ENCODE measurements around the gene RNF213. TPM values are rescaled to one million over a fixed set of nuclear protein-coding genes. Genes with fewer than 3 reads are reported as not detected.

The RNF213 gene
- total RNA-seq, 4 donors from 2014 or later: 90.5 to 186 (median 142) TPM

DNA sequence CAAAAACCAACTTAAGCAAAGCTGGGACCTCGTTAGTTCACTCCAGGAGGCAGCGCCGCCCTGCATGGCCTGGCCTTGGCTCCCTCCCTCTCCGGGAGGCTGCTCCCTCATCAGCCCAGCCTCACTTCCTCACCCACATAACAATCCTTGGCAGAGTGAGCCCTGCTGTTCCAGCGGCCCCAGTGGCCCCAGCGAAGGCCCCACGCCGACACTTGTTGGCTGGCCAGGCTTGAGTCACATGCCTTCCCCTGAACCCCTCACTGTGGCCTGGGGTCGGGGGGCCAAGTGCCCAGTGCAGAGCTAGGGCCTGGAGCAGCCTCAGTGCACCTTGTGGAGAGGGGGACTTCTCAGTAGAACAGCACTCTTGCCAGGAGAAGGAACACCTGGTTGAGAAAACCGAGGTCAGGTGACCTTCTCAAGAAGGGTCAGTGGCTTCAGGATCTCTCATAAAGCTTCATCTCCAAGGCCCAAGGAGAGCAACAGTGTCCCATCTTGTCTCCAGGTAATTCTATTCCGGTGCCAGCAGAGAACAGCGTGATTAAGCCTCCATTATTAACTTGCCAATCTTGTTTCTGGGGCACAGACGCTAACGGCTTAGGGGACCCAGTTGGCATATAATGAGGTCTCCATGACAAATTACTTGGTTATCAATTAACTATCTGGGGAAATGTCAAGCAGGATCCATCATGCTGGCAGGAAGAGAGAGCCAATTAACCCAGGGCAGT is 181.1 kb downstream of the RNF213 start:
- Histone ChIP-seq H3K4me1 (no peaks in the 10 kb centered on the region), H3K4me3 (no peak overlapping the region), H3K9me3 (no peaks in the 10 kb centered on the region), H3K27ac (no peak overlapping the region), H3K36me3 (no peaks in the 10 kb centered on the region), H3K27me3 (no peaks in the 10 kb centered on the region)
- TF ChIP-seq POLR2A (IDR thresholded peaks at IDR 0.05): no peak
- TF ChIP-seq, protein P1, sequence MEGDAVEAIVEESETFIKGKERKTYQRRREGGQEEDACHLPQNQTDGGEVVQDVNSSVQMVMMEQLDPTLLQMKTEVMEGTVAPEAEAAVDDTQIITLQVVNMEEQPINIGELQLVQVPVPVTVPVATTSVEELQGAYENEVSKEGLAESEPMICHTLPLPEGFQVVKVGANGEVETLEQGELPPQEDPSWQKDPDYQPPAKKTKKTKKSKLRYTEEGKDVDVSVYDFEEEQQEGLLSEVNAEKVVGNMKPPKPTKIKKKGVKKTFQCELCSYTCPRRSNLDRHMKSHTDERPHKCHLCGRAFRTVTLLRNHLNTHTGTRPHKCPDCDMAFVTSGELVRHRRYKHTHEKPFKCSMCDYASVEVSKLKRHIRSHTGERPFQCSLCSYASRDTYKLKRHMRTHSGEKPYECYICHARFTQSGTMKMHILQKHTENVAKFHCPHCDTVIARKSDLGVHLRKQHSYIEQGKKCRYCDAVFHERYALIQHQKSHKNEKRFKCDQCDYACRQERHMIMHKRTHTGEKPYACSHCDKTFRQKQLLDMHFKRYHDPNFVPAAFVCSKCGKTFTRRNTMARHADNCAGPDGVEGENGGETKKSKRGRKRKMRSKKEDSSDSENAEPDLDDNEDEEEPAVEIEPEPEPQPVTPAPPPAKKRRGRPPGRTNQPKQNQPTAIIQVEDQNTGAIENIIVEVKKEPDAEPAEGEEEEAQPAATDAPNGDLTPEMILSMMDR (IDR thresholded peaks at IDR 0.05): no peak
- DNase-seq: no peak
- intact Hi-C loops (cut with DNase I; ENCODE audit: low total_unique reads): no loop called here

DNA sequence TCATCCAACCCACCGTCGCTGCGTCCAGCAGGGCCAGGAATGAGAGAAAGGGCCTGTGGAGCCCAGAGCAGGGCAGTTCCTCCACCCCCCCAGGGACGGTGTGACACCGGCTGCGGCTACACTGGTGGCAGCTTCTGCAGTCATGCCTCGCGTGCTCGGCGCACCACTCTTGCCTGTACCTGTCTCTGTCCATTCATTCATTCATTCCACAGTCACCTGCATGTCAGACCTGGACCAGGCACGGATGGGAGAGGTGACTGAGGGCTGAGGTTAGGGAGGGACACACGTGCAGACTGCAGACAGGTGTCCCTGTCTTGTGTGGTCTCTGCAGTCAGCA is 181.6 kb downstream of the RNF213 start:
- DNase-seq: no peak
- Histone ChIP-seq H3K9me3 (no peaks in the 10 kb centered on the region), H3K4me3 (no peak overlapping the region), H3K27ac (no peak overlapping the region), H3K27me3 (no peaks in the 10 kb centered on the region), H3K4me1 (no peaks in the 10 kb centered on the region), H3K36me3 (no peaks in the 10 kb centered on the region)
- intact Hi-C loops (cut with DNase I; ENCODE audit: low total_unique reads): no loop called here
- TF ChIP-seq POLR2A (IDR thresholded peaks at IDR 0.05): no peak
- TF ChIP-seq, protein P1 (IDR thresholded peaks at IDR 0.05): no peak

DNA sequence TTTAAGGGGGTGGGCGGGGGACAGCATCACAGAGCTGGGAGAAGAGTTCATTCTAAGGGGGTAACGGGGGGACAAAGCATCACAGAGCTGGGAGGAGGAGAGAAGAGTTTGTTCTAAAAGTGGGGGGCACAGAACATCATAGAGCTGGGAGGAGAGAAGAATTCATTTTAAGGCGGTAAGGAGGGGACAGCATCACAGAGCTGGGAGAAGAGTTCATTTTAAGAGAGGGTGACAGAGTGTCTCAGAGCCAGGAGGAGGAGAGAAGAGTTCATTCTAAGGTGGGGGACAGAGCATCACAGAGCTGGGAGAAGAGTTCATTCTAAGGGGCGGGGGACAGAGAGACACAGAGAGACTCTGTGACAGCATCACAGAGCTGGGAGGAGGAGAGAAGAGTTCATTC is 182.1 kb downstream of the RNF213 start:
- no peaks in the 10 kb centered on the region for H3K27me3 ChIP-seq
- H3K4me3 ChIP-seq: no peak overlapping the region
- DNase-seq: no peak
- TF ChIP-seq POLR2A (IDR thresholded peaks at IDR 0.05): no peak
- TF ChIP-seq, protein P1 (IDR thresholded peaks at IDR 0.05): no peak
- no peaks in the 10 kb centered on the region for H3K9me3 ChIP-seq
- H3K36me3 ChIP-seq: no peaks in the 10 kb centered on the region
- no peak overlapping the region for H3K27ac ChIP-seq
- intact Hi-C loops (cut with DNase I; ENCODE audit: low total_unique reads): no loop called here
- no peaks in the 10 kb centered on the region for H3K4me1 ChIP-seq

DNA sequence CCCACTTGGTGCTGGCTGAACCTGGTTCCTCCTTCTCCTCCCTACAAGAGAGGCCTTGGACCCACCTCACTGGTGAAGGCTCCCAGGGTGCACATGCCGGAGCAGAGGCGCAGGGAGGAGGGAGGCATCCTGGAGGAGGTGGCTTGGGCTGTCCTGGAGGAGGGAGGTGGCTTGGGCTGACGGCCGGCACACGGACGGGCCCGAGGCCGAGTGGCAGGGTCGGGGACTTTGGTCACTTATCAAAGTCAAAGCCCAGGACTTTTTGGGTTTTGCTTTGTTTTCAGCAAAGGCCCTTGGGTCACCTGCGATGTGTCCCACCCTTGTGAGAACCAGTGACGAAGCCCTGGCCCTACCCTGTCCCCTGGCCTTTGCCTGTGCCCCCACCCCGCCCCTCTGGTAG is 182.8 kb downstream of the RNF213 start:
- Histone ChIP-seq H3K9me3 (no peaks in the 10 kb centered on the region), H3K36me3 (no peaks in the 10 kb centered on the region), H3K4me1 (no peaks in the 10 kb centered on the region), H3K4me3 (no peak overlapping the region), H3K27me3 (no peaks in the 10 kb centered on the region), H3K27ac (no peak overlapping the region)
- no peak for TF ChIP-seq POLR2A (IDR thresholded peaks at IDR 0.05)
- TF ChIP-seq, protein P1 (IDR thresholded peaks at IDR 0.05): no peak
- intact Hi-C loops (cut with DNase I; ENCODE audit: low total_unique reads): no loop called here
- DNase-seq: no peak

DNA sequence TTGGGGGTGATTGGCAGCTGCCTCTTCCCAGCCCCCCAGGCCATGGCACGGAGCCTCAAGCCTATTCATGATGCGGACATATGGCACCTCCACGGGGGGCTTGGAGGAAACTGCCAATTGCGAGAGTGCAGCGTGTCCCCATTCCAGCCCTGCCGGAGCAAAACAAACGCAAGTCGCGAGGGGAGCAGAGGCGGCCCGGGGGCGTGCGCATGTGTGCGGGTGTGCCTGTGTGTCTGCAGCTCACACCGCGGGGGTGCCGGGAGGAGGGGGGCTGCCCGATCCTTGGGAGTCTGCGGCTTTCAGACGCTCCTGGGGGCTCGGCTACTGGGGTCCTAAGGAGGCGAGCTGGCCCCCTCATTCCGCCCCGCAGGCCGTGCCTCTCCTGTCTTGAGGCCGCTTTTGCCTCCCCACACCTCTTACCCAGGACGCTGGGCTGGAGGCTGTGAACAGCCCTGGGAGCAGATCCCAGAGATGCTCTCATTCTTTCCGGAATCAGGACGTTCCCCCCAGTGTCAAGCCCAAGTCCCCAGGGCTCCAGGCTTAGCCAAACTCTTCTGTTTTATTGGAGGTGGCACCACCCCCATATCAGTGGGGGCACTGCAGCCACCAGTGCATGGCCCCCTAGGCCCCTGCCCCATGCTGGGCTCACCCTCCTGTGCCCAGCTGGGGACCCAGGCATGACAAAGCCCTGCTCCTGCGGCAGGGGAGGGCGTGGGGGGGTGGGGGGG is 183.4 kb downstream of the RNF213 start:
- Histone ChIP-seq H3K4me3 (no peak overlapping the region), H3K36me3 (no peaks in the 10 kb centered on the region), H3K4me1 (no peaks in the 10 kb centered on the region), H3K27ac (no peak overlapping the region), H3K9me3 (no peaks in the 10 kb centered on the region), H3K27me3 (no peaks in the 10 kb centered on the region)
- intact Hi-C loops (cut with DNase I; ENCODE audit: low total_unique reads): no loop called here
- TF ChIP-seq, protein P1 (IDR thresholded peaks at IDR 0.05): no peak
- no peak for TF ChIP-seq POLR2A (IDR thresholded peaks at IDR 0.05)
- no peak for DNase-seq
